ENCODE data around the gene SEPTIN11.

The SEPTIN11 gene

GRCh38 chr4:76923619-76924357 is 25.8 kb upstream of the SEPTIN11 start:
- H3K4me3 ChIP-seq (ENCODE audit: low read depth, low read length): no peak overlapping the region
- no peak for DNase-seq (ENCODE audit: low read depth)
- no peak for TF ChIP-seq CTCF (IDR thresholded peaks at IDR 0.05; ENCODE audit: low read depth, low read length, missing control alignments)
- in situ Hi-C loops (cut with HindIII; ENCODE audit: low sequenced_read_pairs): no loop called here

GRCh38 chr4:76926841-76927240 is 22.7 kb upstream of the SEPTIN11 start:
- in situ Hi-C loops (cut with HindIII; ENCODE audit: low sequenced_read_pairs): no loop called here
- TF ChIP-seq CTCF (IDR thresholded peaks at IDR 0.05; ENCODE audit: low read depth, low read length, missing control alignments): no peak
- no peak for DNase-seq (ENCODE audit: low read depth)
- no peak overlapping the region for H3K4me3 ChIP-seq (ENCODE audit: low read depth, low read length)

- in situ Hi-C loops (cut with HindIII; ENCODE audit: low sequenced_read_pairs): no loop called here
- no peak for TF ChIP-seq CTCF (IDR thresholded peaks at IDR 0.05; ENCODE audit: low read depth, low read length, missing control alignments)
- no peak for DNase-seq (ENCODE audit: low read depth)
- H3K4me3 ChIP-seq (ENCODE audit: low read depth, low read length): no peak overlapping the region
Measured at GRCh38 chr4:76930685-76931084, 18.9 kb upstream of the SEPTIN11 start.

- in situ Hi-C loops (cut with HindIII; ENCODE audit: low sequenced_read_pairs): no loop called here
- DNase-seq (ENCODE audit: low read depth): no peak
- no peak overlapping the region for H3K4me3 ChIP-seq (ENCODE audit: low read depth, low read length)
- TF ChIP-seq CTCF (IDR thresholded peaks at IDR 0.05; ENCODE audit: low read depth, low read length, missing control alignments): no peak
Measured at GRCh38 chr4:76931087-76931486, 18.5 kb upstream of the SEPTIN11 start.

- in situ Hi-C loops (cut with HindIII; ENCODE audit: low sequenced_read_pairs): no loop called here
- no peak for TF ChIP-seq CTCF (IDR thresholded peaks at IDR 0.05; ENCODE audit: low read depth, low read length, missing control alignments)
- no peak overlapping the region for H3K4me3 ChIP-seq (ENCODE audit: low read depth, low read length)
- DNase-seq (ENCODE audit: low read depth): no peak
Measured at GRCh38 chr4:76931576-76932276, 17.8 kb upstream of the SEPTIN11 start.

- no peak for TF ChIP-seq CTCF (IDR thresholded peaks at IDR 0.05; ENCODE audit: low read depth, low read length, missing control alignments)
- H3K4me3 ChIP-seq (ENCODE audit: low read depth, low read length): no peak overlapping the region
- in situ Hi-C loops (cut with HindIII; ENCODE audit: low sequenced_read_pairs): no loop called here
- DNase-seq (ENCODE audit: low read depth): no peak
Measured at GRCh38 chr4:76939184-76939583, 10.4 kb upstream of the SEPTIN11 start.
